ENCODE data around the gene PDE4D.

Gene PDE4D

GRCh38 chr5:59648949-59649921 is 244.3 kb downstream of the PDE4D start:
- no peak for DNase-seq

GRCh38 chr5:59648038-59648831 is 245.3 kb downstream of the PDE4D start:
- no peak for DNase-seq

- no peak for DNase-seq
These were observed 248.1 kb downstream of the PDE4D start for GRCh38 chr5:59645380-59645779.

- DNase-seq = no peak
These were observed 253.1 kb downstream of the PDE4D start for GRCh38 chr5:59640411-59640810.

GRCh38 chr5:59637884-59638580 is 255.5 kb downstream of the PDE4D start:
- no peak for DNase-seq

- no peak for DNase-seq
These were observed 264.0 kb downstream of the PDE4D start for GRCh38 chr5:59629561-59629960.

- DNase-seq = no peak
These were observed 265.3 kb downstream of the PDE4D start for GRCh38 chr5:59628062-59628828.

GRCh38 chr5:59624898-59625297 is 268.6 kb downstream of the PDE4D start:
- DNase-seq = no peak

- DNase-seq = no peak
These were observed 270.7 kb downstream of the PDE4D start for GRCh38 chr5:59622848-59623247.

GRCh38 chr5:59621477-59621876 is 272.0 kb downstream of the PDE4D start:
- DNase-seq = no peak

- DNase-seq = no peak
These were observed 272.9 kb downstream of the PDE4D start for GRCh38 chr5:59620535-59621212.

GRCh38 chr5:59618644-59619043 is 274.9 kb downstream of the PDE4D start:
- no peak for DNase-seq

GRCh38 chr5:59617186-59617771 is 276.2 kb downstream of the PDE4D start:
- DNase-seq = no peak

GRCh38 chr5:59616413-59616812 is 277.1 kb downstream of the PDE4D start:
- DNase-seq = no peak

- no peak for DNase-seq
These were observed 278.3 kb downstream of the PDE4D start for GRCh38 chr5:59615272-59615671.

GRCh38 chr5:59609501-59610265 is 283.8 kb downstream of the PDE4D start:
- no peak for DNase-seq

GRCh38 chr5:59608745-59609144 is 284.8 kb downstream of the PDE4D start:
- no peak for DNase-seq

GRCh38 chr5:59607138-59607765 is 286.3 kb downstream of the PDE4D start:
- peak; percentile 15 for DNase-seq

- DNase-seq = no peak
These were observed 287.6 kb downstream of the PDE4D start for GRCh38 chr5:59605915-59606314.

GRCh38 chr5:59604111-59604510 is 289.4 kb downstream of the PDE4D start:
- DNase-seq = no peak

Measured in retina (tissue), 1 donor.